Left kidney (tissue), 8 donors: ENCODE results near the gene MICU2. TPM values are rescaled to one million over a fixed set of nuclear protein-coding genes. Genes with fewer than 3 reads are reported as not detected.

ENCODE experiments used
- DNase-seq: peaks from one replicate; pipeline ENCODE4 v3.0.0-alpha.2; 2013
- long read RNA-seq, 8 donors: transcript quantifications; one replicate each; lab custom pipeline, GENCODE V29; 2026
- polyA plus RNA-seq: library from polyadenylated mRNA; unstranded; fragments of 120-200 nt; gene quantifications from one replicate; pipeline ENCODE4 v1.2.1, GENCODE V29; 2013; ENCODE audit not compliant: insufficient read length

MICU2 gene
- polyA plus RNA-seq: 113 TPM
- long read RNA-seq, donor 1, transcript MICU2-201 (12 exons, 1,920 nt): major isoform, 22 of 32 reads
- long read RNA-seq, donor 1, partial matches to known transcripts: 0 of 32 reads
- long read RNA-seq, donor 1, other reads (novel, unspliced or antisense): 6 of 32 reads
- long read RNA-seq, donor 2, transcript MICU2-201 (12 exons, 1,920 nt): major isoform, 20 of 25 reads
- long read RNA-seq, donor 2, transcript MICU2-206 (3 exons, 1,009 nt): minor isoform, 5 of 25 reads
- long read RNA-seq, donor 2, partial matches to known transcripts: 0 of 25 reads
- long read RNA-seq, donor 2, other reads (novel, unspliced or antisense): 0 of 25 reads
- long read RNA-seq, donor 3, transcript MICU2-201 (12 exons, 1,920 nt): major isoform, 13 of 16 reads
- long read RNA-seq, donor 3, partial matches to known transcripts: 0 of 16 reads
- long read RNA-seq, donor 3, other reads (novel, unspliced or antisense): 0 of 16 reads
- long read RNA-seq, donor 4, partial matches to known transcripts: 0 of 2 reads
- long read RNA-seq, donor 4, other reads (novel, unspliced or antisense): 0 of 2 reads
- long read RNA-seq, donor 5, transcript MICU2-201 (12 exons, 1,920 nt): major isoform, 31 of 41 reads
- long read RNA-seq, donor 5, partial matches to known transcripts: 0 of 41 reads
- long read RNA-seq, donor 5, other reads (novel, unspliced or antisense): 6 of 41 reads
- long read RNA-seq, donor 6, transcript MICU2-201 (12 exons, 1,920 nt): major isoform, 22 of 35 reads
- long read RNA-seq, donor 6, partial matches to known transcripts: 5 of 35 reads
- long read RNA-seq, donor 6, other reads (novel, unspliced or antisense): 6 of 35 reads
- long read RNA-seq, donor 7, transcript MICU2-201 (12 exons, 1,920 nt): major isoform, 26 of 38 reads
- long read RNA-seq, donor 7, transcript MICU2-206 (3 exons, 1,009 nt): minor isoform, 5 of 38 reads
- long read RNA-seq, donor 7, partial matches to known transcripts: 7 of 38 reads
- long read RNA-seq, donor 7, other reads (novel, unspliced or antisense): 0 of 38 reads
- long read RNA-seq, donor 8, transcript MICU2-206 (3 exons, 1,009 nt): minor isoform, 7 of 22 reads
- long read RNA-seq, donor 8, transcript MICU2-201 (12 exons, 1,920 nt): major isoform, 15 of 22 reads
- long read RNA-seq, donor 8, partial matches to known transcripts: 0 of 22 reads
- long read RNA-seq, donor 8, other reads (novel, unspliced or antisense): 0 of 22 reads

DNA sequence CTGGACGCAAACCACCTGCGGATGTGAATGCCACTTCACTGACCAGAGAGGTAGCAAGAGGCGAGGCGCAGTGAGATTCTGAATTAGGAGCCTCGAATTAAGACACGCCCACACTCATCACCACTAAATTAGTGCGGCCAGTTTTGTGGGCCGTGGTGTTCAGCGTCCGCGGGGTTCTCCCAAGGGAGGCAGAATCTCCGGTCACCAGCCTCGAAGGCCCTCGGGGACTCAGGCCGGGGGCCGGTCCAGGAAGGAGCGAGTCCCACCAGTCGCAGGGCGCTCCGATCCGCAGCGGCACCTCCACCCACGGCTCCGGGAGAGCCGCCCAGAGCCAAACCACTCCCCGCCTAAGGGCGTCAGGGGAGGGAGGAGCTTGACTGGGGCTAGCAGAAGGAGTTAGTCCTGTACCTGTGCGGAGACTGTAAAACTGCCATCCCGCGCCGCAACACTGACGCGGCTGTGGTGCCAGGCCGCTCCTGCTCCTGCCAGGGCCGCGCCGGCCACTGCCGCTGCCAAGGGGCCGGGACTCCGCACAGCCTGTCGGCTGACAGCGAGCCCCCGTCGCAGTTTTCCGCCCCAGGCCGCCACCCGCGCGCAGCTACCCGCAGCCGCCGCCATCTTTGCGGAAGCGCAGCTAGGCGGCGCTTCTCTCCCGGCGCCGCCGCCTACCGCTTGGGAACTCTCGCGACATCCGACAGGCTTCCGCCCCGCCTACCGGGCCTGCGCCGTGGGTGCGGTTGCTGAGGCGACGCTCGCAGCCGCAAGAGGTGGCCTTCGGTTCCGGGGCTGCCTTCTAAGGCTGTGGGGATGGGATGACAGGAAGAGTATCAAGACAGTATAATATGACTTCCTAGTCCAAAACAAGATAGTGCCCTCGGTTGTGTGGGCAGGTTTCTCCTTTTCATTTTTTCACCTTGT lies at the start of gene MICU2:
Gene MICU2, minus strand, starts transcription at position 640 of the 918 bp plus-strand sequence. Its CDS starts 22 bp downstream, at position 618.
- peak; percentile 91 for DNase-seq

DNA sequence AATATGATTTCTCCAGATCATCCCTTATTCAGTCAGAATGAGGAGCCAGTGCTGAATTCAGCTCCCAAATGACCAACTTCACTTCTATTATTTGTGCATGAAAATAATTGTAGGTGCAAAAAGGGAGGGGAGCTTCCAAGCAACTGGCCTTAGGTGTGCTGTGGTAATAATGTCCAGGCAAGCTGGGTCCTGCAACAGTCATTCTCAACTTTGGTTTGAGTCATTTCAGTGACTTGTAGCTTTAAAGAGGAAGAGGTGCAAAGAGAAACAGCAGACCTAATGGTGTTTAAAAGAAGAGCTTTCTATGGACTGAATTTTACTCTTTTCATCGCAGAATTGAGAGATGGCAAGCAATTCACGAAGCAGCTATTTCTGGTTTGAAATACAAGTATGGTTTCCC lies 37.7 kb upstream of the MICU2 start:
- DNase-seq: no peak

DNA sequence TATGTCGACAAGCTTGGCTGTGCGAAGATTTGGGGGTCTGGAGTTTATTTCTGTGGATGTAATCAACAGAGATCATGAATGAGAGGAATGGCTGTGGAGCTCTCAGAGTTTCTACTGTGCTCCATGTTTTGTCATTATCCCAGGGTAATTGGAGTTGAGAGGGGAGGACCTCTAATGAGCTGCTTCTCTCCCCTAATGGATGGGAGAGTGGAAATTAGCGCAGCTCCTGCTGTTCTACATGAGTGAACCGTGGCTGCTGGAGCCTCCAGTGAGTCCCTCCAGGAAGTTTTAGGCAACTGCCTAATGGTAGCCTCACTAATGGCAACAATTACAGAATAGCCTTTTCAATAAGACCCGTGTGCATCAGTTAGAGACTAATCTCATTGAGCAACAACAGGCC lies 35.6 kb upstream of the MICU2 start:
- no peak for DNase-seq

GRCh38 chr13:21638319-21639282 lies 34.6 kb upstream of the MICU2 start:
- no peak for DNase-seq

DNA sequence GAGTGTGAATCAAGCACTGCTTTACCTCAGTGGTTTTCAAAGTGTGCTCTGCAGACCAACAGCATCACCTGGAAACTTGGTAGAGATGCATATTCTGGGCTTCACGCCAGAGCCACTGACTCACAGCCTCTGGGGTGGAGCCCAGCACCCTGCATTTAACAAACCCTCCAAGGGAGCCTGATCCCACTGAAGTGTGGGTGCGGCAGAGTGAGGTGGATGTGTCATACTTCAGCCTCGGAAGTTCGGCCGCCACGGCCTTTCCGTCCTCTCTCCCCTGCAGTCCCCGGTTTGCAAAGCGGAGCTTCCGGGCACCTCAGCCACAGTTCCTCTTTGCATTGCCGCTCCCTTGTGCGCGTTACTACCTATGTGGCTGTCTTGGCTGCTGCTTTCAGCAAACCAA lies 33.3 kb upstream of the MICU2 start:
- no peak for DNase-seq

DNA sequence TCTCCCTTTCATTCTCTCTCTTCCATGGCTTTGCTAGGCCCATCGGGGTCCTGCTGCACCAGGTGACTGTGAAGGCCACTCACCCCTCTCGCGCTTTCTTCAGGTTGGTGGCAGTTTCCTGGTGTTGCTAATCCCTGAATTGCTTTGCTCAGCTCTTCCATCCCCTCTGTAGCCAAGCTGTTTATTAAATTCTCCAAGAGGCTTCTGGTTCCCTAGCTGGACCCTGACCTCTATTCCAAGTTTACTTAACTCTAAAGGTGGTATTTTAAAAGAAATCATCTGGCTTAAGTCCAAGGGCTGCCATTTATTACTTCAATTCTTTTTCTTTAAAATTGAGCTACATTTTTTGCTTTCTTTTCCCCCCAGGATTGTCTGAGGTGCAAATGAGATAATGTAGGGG lies 32.7 kb upstream of the MICU2 start:
- no peak for DNase-seq

GRCh38 chr13:21632196-21632595 lies 28.2 kb upstream of the MICU2 start:
- DNase-seq: no peak

DNA sequence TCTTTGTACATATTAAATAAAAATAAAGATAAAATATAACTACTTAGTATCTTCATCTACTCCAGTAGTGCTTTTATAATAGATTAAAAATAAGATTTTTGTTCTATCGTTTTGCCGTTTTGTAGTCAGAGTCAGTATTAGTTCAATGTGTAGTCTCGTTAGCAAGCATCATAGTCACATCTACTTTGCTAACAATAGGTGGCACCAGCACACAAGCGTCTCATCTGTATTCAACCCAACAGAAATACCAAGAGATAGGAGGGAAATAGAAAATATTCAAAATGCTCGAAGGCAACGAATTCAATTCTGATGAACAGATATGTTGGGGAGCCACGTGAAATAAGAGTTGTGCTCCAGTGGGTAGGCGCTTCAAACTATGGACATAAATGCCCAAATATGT lies 21.4 kb upstream of the MICU2 start:
- DNase-seq: no peak

DNA sequence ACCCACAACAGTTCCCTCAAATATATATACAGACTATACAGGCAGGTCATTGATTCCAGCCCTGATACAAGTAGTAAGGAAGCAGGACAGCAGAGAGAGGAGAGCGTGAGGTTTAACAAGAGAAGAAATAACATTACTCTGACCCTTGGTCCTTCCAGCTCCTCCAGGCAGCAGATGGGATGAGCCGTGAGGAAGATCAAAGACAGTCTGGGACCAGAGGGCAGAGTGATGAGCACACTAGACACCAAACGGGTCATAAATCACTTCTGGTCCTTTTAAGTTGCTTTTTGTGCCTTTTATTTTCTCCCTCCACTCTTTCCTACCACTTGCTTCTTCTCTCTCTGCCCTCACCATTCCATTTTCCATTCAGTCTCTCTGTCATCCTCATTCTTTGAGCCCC lies 16.9 kb upstream of the MICU2 start:
- no peak for DNase-seq

GRCh38 chr13:21619633-21620220 lies 15.8 kb upstream of the MICU2 start:
- DNase-seq: no peak

DNA sequence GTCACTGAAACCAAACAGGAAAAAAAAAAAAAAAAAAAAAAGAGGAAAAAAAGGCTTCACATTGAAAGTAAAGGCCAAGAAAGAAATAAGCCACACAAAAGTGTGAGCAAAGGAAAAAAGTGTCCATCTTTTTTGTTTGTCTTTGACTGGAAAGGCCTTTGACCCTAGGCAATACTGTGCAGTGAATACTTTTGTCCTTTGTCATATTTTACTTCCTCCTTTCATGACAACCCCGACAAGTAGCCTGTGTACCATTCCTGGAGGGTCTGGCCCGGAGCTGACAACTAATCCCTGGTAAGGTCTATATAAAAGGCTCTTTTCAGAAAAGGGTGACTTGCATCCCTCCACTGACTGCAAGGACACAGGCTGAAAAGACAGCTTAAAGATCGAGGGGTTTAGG lies 12.9 kb upstream of the MICU2 start:
- no peak for DNase-seq

GRCh38 chr13:21616205-21616866 lies 12.4 kb upstream of the MICU2 start:
- DNase-seq: no peak

DNA sequence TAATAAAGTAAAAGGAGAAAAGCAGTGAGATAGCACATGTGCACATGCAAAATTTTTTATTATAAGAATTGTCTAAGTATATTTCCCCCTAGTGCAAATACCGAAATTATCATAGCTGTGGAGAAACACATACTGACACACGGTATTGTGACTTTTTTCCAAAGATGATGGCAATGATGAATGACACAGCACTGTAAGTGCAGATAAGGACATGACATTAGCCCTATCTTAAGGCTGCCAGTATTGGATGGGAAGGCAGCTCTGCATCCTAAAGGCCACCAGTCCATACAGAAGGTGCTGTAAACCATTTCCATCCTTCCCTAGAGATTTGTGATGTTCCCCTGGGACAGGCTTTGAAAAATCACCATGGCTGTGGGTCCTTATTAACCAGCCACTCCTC lies 11.5 kb upstream of the MICU2 start:
- DNase-seq: no peak

- no peak for DNase-seq
Observed at GRCh38 chr13:21613791-21614190, 9.8 kb upstream of the MICU2 start.

DNA sequence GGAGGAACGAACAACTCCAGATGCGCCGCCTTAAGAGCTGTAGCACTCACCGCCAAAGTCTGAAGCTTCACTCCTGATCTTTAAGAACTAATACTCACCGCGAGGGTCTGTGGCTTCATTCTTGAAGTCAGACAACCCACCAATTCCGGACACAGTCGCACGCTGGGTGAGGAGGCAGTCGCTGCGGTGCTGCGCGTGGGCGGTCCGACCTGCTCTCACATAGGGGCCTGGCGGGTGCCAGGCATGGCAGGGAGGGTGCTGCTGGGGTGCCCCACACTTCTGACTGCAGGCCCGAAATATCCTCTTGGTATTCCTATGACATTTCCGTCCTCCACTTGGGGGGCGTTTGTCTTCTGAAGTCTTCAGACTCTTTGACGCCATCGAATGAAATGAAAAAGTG lies 7.4 kb upstream of the MICU2 start:
- no peak for DNase-seq

DNA sequence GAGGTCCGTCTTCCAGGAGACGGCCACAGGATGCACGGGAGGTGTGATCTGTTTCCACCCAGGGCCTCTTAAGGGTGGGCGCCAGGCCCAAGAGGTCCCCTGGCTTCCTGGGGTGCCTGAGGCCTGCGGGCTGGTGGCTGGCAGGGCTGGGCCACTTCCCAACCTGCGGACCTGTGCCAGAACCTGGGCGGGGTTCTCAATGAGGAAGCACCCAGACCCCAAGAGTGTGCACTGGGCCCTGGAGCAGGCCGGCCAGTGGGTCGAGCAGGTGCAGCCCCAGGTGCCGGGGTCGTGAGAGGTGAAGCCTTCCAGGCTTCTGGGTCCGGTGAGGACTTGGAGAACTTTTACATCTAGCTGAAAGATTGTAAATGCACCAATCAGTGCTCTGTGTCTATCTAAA lies 6.7 kb upstream of the MICU2 start:
- no peak for DNase-seq

GRCh38 chr13:21608961-21609360 lies 5.0 kb upstream of the MICU2 start:
- no peak for DNase-seq

DNA sequence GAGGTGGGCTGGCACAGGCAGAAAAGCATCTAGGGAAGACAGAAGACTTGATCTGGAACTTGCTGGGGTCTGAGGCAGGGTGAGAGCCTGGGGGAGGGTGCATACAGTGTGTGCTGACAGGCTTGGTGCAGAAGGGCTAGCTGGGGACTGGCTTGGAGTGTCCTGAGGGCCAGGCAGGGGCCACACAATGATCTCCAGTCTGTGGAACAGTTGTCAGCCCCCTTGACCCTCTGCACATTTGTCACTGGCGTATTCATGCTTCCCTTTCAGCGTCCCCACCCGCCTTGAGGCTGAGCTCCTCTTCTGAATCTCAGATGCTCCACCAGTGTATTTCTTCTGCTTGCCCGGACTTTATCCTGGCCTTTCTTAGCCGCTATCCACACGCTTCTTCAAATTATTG lies 2.8 kb upstream of the MICU2 start:
- no peak for DNase-seq

DNA sequence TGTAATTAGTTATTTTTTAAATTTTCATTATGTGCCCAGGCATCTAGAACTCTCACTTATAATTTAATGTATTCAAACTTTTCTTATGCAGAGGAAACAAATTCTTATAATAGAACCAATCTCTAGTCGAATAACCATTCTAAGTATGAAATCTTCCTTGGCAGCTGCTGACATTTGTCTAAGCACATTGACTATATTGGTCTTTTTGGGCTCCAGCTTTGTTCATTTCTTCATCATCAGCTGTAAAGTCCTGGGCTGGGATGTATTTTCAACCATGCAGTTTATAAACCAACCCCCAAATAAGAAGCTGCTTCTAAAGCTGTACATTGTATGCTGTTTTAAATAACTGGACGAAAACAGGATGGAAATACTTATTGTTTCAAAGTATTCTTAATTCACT lies 2.3 kb upstream of the MICU2 start:
- DNase-seq: no peak
